Measurements from ENCODE around the gene OTUD4. TPM values are rescaled to one million over a fixed set of nuclear protein-coding genes. Genes with fewer than 3 reads are reported as not detected.
A peak's percentile ranks its signal among the peaks of the same experiment; 100 is the strongest.

The OTUD4 gene
- total RNA-seq, 5 donors from 2014 or later (not counting 1 experiment from before 2014, with no cell fraction given): 38.8 to 70.1 (median 49.1) TPM

GRCh38 chr4:145177906-145178538 lies 2.4 kb downstream of the OTUD4 start:
- peak overlapping the region; percentile 68 to 70 for H3K4me3 ChIP-seq (ENCODE audit: control insufficient read depth in 1 of 2, extremely low read depth in 1 of 2, low read length in 1 of 2)
- WGBS (ENCODE audit: insufficient coverage): 0% methylated on average over 4 of the region's 9 CpGs
- peak in 1 of 35 experiments; percentile 27 for DNase-seq
- H3K27ac Mint-ChIP-seq: peak overlapping the region; percentile 90 to 95
- peaks cover 24 to 37% of the 10 kb centered on the region in 2 experiments for H3K4me1 ChIP-seq (ENCODE audit: control insufficient read depth in 1 of 2, extremely low read depth in 1 of 2, insufficient read depth in 2 of 2, low read length in 2 of 2)
- H3K9me3 Mint-ChIP-seq: no peaks in the 10 kb centered on the region
- H3K36me3 ChIP-seq (ENCODE audit: control insufficient read depth in 2 of 2, extremely low read depth in 1 of 2, insufficient read depth in 1 of 2, low read length in 1 of 2): peaks cover 0 to 5% of the 10 kb centered on the region in 2 donors
- H3K4me1 Mint-ChIP-seq: peaks cover 45 to 57% (median 48%) of the 10 kb centered on the region in 3 donors
- H3K4me3 Mint-ChIP-seq: peak overlapping the region; percentile 89 to 95 (median 93)
- peaks cover 14% of the 10 kb centered on the region for H3K36me3 Mint-ChIP-seq
- no peaks in the 10 kb centered on the region for H3K9me3 ChIP-seq
- ChIA-PET POLR2A (interaction anchor here in 1 of 2 donors (3.1 kb wide), 1 partner anchor 80 kb away, joined by 19 read pairs; the partner anchor contains the start of genes ABCE1 and ANAPC10), CTCF (interaction anchor here in 1 of 2 donors (1.8 kb wide), 1 partner anchor 80 kb away, joined by 5 read pairs; the partner anchor contains the start of genes ABCE1 and ANAPC10)
- H3K27me3 Mint-ChIP-seq: no peaks in the 10 kb centered on the region
- no peaks in the 10 kb centered on the region for H3K27me3 ChIP-seq (replicated peaks in 1 of 2; ENCODE audit: control insufficient read depth in 2 of 2, extremely low read depth in 1 of 2, insufficient read depth in 2 of 2, low read length in 1 of 2)
- ATAC-seq (replicated peaks in 1 of 4): no peak
- peak overlapping the region; percentile 89 for H3K27ac ChIP-seq (ENCODE audit: low read length)

GRCh38 chr4:145177511-145177905 lies 2.9 kb downstream of the OTUD4 start:
- no peak for ATAC-seq (replicated peaks in 1 of 4)
- CTCF ChIA-PET: interaction anchor here in 1 of 2 donors (0.9 kb wide), 1 partner anchor 10 kb away, joined by 4 read pairs; no protein-coding TSS in a partner anchor
- Mint-ChIP-seq H3K4me3 (peak overlapping the region; percentile 89 to 95 (median 93)), H3K27ac (peak overlapping the region; percentile 90 to 95), H3K27me3 (no peaks in the 10 kb centered on the region), H3K9me3 (no peaks in the 10 kb centered on the region), H3K36me3 (peaks cover 18% of the 10 kb centered on the region), H3K4me1 (peaks cover 45 to 61% (median 52%) of the 10 kb centered on the region in 3 donors)
- Histone ChIP-seq H3K4me3 (ENCODE audit: control insufficient read depth in 1 of 2, extremely low read depth in 1 of 2, low read length in 1 of 2) (peak overlapping the region in 1 of 2 donors; percentile 68), H3K36me3 (ENCODE audit: control insufficient read depth in 2 of 2, extremely low read depth in 1 of 2, insufficient read depth in 1 of 2, low read length in 1 of 2) (peaks cover 0 to 9% of the 10 kb centered on the region in 2 donors), H3K27me3 (replicated peaks in 1 of 2; ENCODE audit: control insufficient read depth in 2 of 2, extremely low read depth in 1 of 2, insufficient read depth in 2 of 2, low read length in 1 of 2) (no peaks in the 10 kb centered on the region), H3K27ac (ENCODE audit: low read length) (peak overlapping the region; percentile 89), H3K4me1 (ENCODE audit: control insufficient read depth in 1 of 2, extremely low read depth in 1 of 2, insufficient read depth in 2 of 2, low read length in 2 of 2) (peaks cover 24 to 37% of the 10 kb centered on the region in 2 experiments), H3K9me3 (no peaks in the 10 kb centered on the region)
- POLR2A ChIA-PET: interaction anchor here (0.9 to 3.1 kb wide), 2 partner anchors 17 to 79 kb away, joined by 3 to 19 read pairs; partner anchors contain the start of genes ABCE1 (in 1 of the 2) and ANAPC10 (in 1 of the 2)
- WGBS (ENCODE audit: insufficient coverage): no CpG with 5 or more reads among the region's 4 CpGs
- peak in 1 of 35 experiments; percentile 25 for DNase-seq

- Mint-ChIP-seq H3K27ac (peak overlapping the region; percentile 90 to 95), H3K4me3 (peak overlapping the region; percentile 89 to 95 (median 93)), H3K4me1 (peaks cover 49 to 62% (median 54%) of the 10 kb centered on the region in 3 donors), H3K36me3 (peaks cover 21% of the 10 kb centered on the region), H3K27me3 (no peaks in the 10 kb centered on the region), H3K9me3 (no peaks in the 10 kb centered on the region)
- H3K4me1 ChIP-seq (ENCODE audit: control insufficient read depth in 1 of 2, extremely low read depth in 1 of 2, insufficient read depth in 2 of 2, low read length in 2 of 2): peaks cover 24 to 37% of the 10 kb centered on the region in 2 experiments
- CTCF ChIA-PET: interaction anchor here in 1 of 2 donors (0.6 to 0.9 kb wide), 2 partner anchors 9 to 50 kb away, joined by 4 to 7 read pairs; no protein-coding TSS in a partner anchor
- H3K9me3 ChIP-seq: no peaks in the 10 kb centered on the region
- H3K4me3 ChIP-seq (ENCODE audit: control insufficient read depth in 1 of 2, extremely low read depth in 1 of 2, low read length in 1 of 2): peak overlapping the region in 1 of 2 donors; percentile 68
- WGBS (ENCODE audit: insufficient coverage): 93% methylated on average over 2 of the region's 9 CpGs
- ATAC-seq (replicated peaks in 1 of 4): no peak
- peak overlapping the region; percentile 89 for H3K27ac ChIP-seq (ENCODE audit: low read length)
- POLR2A ChIA-PET: interaction anchor here (0.9 to 3.1 kb wide), 2 partner anchors 17 to 78 kb away, joined by 3 to 19 read pairs; partner anchors contain the start of genes ABCE1 (in 1 of the 2) and ANAPC10 (in 1 of the 2)
- H3K27me3 ChIP-seq (replicated peaks in 1 of 2; ENCODE audit: control insufficient read depth in 2 of 2, extremely low read depth in 1 of 2, insufficient read depth in 2 of 2, low read length in 1 of 2): no peaks in the 10 kb centered on the region
- peaks cover 0 to 14% of the 10 kb centered on the region in 2 donors for H3K36me3 ChIP-seq (ENCODE audit: control insufficient read depth in 2 of 2, extremely low read depth in 1 of 2, insufficient read depth in 1 of 2, low read length in 1 of 2)
- DNase-seq: peak in 1 of 35 experiments; percentile 43
Measured at GRCh38 chr4:145176641-145177432, 3.6 kb downstream of the OTUD4 start.

GRCh38 chr4:145171911-145172310 lies 8.5 kb downstream of the OTUD4 start:
- ATAC-seq (replicated peaks in 1 of 4) (no peak), DNase-seq (no peak)
- peaks cover 0 to 46% of the 10 kb centered on the region in 2 donors for H3K36me3 ChIP-seq (ENCODE audit: control insufficient read depth in 2 of 2, extremely low read depth in 1 of 2, insufficient read depth in 1 of 2, low read length in 1 of 2)
- H3K4me1 ChIP-seq (ENCODE audit: control insufficient read depth in 1 of 2, extremely low read depth in 1 of 2, insufficient read depth in 2 of 2, low read length in 2 of 2): peaks cover 3 to 17% of the 10 kb centered on the region in 2 experiments
- WGBS (ENCODE audit: insufficient coverage): 90% methylated on average over 1 of the region's 1 CpG
- no peaks in the 10 kb centered on the region for H3K27me3 Mint-ChIP-seq
- H3K27ac ChIP-seq (ENCODE audit: low read length): no peak overlapping the region
- H3K4me3 Mint-ChIP-seq: no peak overlapping the region
- no peaks in the 10 kb centered on the region for H3K9me3 ChIP-seq
- H3K4me3 ChIP-seq (ENCODE audit: control insufficient read depth in 1 of 2, extremely low read depth in 1 of 2, low read length in 1 of 2): no peak overlapping the region
- H3K27ac Mint-ChIP-seq: peak overlapping the region in 1 of 2 donors; percentile 27
- CTCF ChIA-PET: no interaction called here
- peaks cover 41 to 52% (median 41%) of the 10 kb centered on the region in 3 donors for H3K4me1 Mint-ChIP-seq
- H3K36me3 Mint-ChIP-seq: peaks cover 42% of the 10 kb centered on the region
- H3K9me3 Mint-ChIP-seq: no peaks in the 10 kb centered on the region
- H3K27me3 ChIP-seq (replicated peaks in 1 of 2; ENCODE audit: control insufficient read depth in 2 of 2, extremely low read depth in 1 of 2, insufficient read depth in 2 of 2, low read length in 1 of 2): no peaks in the 10 kb centered on the region
- POLR2A ChIA-PET: interaction anchor here in 1 of 2 donors (0.6 kb wide), 1 partner anchor 476 kb away, joined by 7 read pairs; no protein-coding TSS in a partner anchor

GRCh38 chr4:145170223-145170622 lies 10.2 kb downstream of the OTUD4 start:
- no peaks in the 10 kb centered on the region for H3K27me3 ChIP-seq (replicated peaks in 1 of 2; ENCODE audit: control insufficient read depth in 2 of 2, extremely low read depth in 1 of 2, insufficient read depth in 2 of 2, low read length in 1 of 2)
- H3K36me3 ChIP-seq (ENCODE audit: control insufficient read depth in 2 of 2, extremely low read depth in 1 of 2, insufficient read depth in 1 of 2, low read length in 1 of 2): peaks cover 0 to 46% of the 10 kb centered on the region in 2 donors
- Mint-ChIP-seq H3K27me3 (no peaks in the 10 kb centered on the region), H3K4me1 (peaks cover 35 to 45% (median 39%) of the 10 kb centered on the region in 3 donors), H3K4me3 (no peak overlapping the region), H3K27ac (peak overlapping the region in 1 of 2 donors; percentile 8), H3K9me3 (no peaks in the 10 kb centered on the region), H3K36me3 (peaks cover 46% of the 10 kb centered on the region)
- H3K4me3 ChIP-seq (ENCODE audit: control insufficient read depth in 1 of 2, extremely low read depth in 1 of 2, low read length in 1 of 2): no peak overlapping the region
- CTCF ChIA-PET: interaction anchor here in 1 of 2 donors (0.8 kb wide), 1 partner anchor 9 kb away, joined by 3 read pairs; no protein-coding TSS in a partner anchor
- no peaks in the 10 kb centered on the region for H3K9me3 ChIP-seq
- H3K4me1 ChIP-seq (ENCODE audit: control insufficient read depth in 1 of 2, extremely low read depth in 1 of 2, insufficient read depth in 2 of 2, low read length in 2 of 2): peaks cover 0 to 3% of the 10 kb centered on the region in 2 experiments
- POLR2A ChIA-PET: interaction anchor here in 1 of 2 donors (0.5 to 0.7 kb wide), 3 partner anchors 44 to 67 kb away, joined by 3 to 5 read pairs (median 3); no protein-coding TSS in a partner anchor
- WGBS (ENCODE audit: insufficient coverage): 90% methylated on average over 1 of the region's 1 CpG
- DNase-seq (no peak), ATAC-seq (replicated peaks in 1 of 4) (no peak)
- H3K27ac ChIP-seq (ENCODE audit: low read length): no peak overlapping the region
